T-helper 2 cell treated with Interferon-gamma antibody and Interleukin-4, amounts not matched to agents 5 μg/mL and 100 μg/mL, for 36 hours (primary cell): ENCODE measurements around the gene NACAD.
"Not testable (repeated sequence)": the region's sequence is repeated elsewhere in the genome, so short reads cannot be mapped to it uniquely, and the experiment has no call there.

ENCODE experiments used
- DNase-seq: peaks from one replicate; pipeline ENCODE4 v3.0.0; 2021; ENCODE audit warnings: low spot score
- H3K27ac Mint-ChIP-seq: one replicate; pipeline ENCODE4 v1.8.0; 2021; ENCODE audit warnings: mild to moderate bottlenecking, mixed read lengths
- H3K27me3 Mint-ChIP-seq: one replicate; pipeline ENCODE4 v1.8.0; 2021; ENCODE audit warnings: low read depth, mixed read lengths
- H3K36me3 Mint-ChIP-seq: one replicate; pipeline ENCODE4 v1.8.0; 2021; ENCODE audit warnings: low read depth, mixed read lengths
- H3K4me1 Mint-ChIP-seq: one replicate; pipeline ENCODE4 v1.8.0; 2021; ENCODE audit warnings: low read depth, mixed read lengths
- H3K4me3 Mint-ChIP-seq: one replicate; pipeline ENCODE4 v1.8.0; 2022; ENCODE audit warnings: mild to moderate bottlenecking, moderate library complexity, mixed read lengths
- H3K9me3 Mint-ChIP-seq: one replicate; pipeline ENCODE4 v1.8.0; 2021; ENCODE audit warnings: mixed read lengths

Gene NACAD

DNA sequence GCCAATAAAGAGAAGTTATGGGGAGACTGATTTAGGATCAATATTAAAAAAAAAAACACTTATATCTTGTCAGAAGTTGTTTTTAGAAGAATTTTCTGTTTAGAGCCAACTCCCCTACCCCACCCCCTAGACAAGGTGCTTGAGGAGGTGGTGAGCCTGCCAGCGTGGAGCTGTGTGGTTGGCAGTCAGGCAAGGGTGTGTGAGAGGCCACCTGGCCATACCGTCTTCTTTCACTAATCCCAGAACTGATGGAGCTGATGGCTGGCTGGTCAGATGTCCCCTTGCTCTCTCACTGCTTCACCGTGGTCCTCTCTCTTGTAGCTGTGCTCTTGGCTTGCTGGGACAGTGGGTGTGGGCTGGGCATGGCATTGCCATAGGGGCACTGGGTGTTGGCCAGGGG is 34.3 kb downstream of the NACAD start:
- DNase-seq = no peak
- H3K27me3 Mint-ChIP-seq = no peaks in the 10 kb centered on the region
- H3K36me3 Mint-ChIP-seq = peaks cover 64% of the 10 kb centered on the region
- H3K27ac Mint-ChIP-seq = no peak overlapping the region
- H3K4me3 Mint-ChIP-seq = no peak overlapping the region
- peaks cover 28% of the 10 kb centered on the region for H3K4me1 Mint-ChIP-seq
- H3K9me3 Mint-ChIP-seq = no peaks in the 10 kb centered on the region

DNA sequence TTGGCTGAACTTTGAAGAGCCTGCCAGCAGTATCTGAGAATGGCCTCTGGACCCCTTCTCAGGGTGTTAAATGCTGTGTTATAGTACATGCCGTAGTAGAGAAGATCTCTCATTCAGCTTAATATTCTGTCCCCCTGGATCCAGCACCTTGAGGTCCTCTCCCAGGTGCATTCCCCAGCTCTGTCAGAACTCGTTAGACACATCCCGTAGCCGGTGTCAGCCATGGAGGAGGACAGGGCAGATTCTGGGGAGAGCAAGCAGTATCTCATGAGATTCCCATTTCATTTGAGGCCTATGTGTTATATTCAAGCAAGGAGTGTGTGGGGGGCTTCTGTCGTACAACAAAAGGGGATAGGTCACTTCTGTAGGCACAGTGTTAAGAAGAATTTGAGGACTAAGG is 34.8 kb downstream of the NACAD start:
- no peak overlapping the region for H3K27ac Mint-ChIP-seq
- DNase-seq = no peak
- no peaks in the 10 kb centered on the region for H3K27me3 Mint-ChIP-seq
- no peak overlapping the region for H3K4me3 Mint-ChIP-seq
- peaks cover 64% of the 10 kb centered on the region for H3K36me3 Mint-ChIP-seq
- no peaks in the 10 kb centered on the region for H3K9me3 Mint-ChIP-seq
- peaks cover 28% of the 10 kb centered on the region for H3K4me1 Mint-ChIP-seq

DNA sequence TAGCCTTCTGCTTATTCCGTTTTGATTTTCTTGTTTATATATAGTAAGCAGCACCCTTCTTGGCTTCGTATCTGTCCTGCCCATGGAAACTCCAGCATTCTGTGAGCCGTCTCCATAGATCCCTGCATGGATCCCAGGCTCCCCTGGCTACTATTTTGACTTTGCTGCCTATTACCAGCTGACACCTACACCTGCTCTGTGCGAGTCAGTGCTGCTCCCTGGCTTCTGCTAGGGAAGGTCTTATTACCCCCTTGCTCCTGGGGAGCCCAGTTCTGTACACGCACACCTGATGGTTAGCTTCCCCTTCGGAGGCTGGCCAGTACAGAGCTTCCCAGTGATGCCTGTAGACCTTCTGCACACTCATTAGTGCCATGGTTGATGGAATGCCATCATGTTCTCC is 35.4 kb downstream of the NACAD start:
- Mint-ChIP-seq H3K27ac (no peak overlapping the region), H3K36me3 (peaks cover 62% of the 10 kb centered on the region), H3K27me3 (no peaks in the 10 kb centered on the region), H3K9me3 (no peaks in the 10 kb centered on the region), H3K4me3 (no peak overlapping the region), H3K4me1 (peaks cover 26% of the 10 kb centered on the region)
- no peak for DNase-seq

DNA sequence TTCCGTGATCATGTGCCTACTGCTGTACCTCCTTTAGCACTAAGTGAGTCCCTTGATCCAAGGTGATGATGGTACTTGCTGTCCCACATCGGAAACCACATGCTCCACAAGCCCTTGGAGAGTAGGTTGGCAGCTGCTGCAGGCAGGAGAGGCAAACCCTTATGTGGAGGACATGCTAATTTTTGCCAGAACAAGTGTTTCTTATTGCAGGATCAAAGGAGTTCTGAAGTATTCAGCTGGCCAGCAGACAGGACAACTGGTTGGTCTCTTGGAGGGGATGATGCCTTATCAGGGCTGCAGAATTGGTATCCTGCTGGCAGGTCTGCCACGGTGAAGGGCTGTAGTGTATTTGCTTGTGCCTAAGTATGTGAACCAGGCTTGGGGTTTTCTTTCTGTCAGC is 36.8 kb downstream of the NACAD start:
- Mint-ChIP-seq H3K36me3 (peaks cover 54% of the 10 kb centered on the region), H3K27me3 (no peaks in the 10 kb centered on the region), H3K9me3 (no peaks in the 10 kb centered on the region)

DNA sequence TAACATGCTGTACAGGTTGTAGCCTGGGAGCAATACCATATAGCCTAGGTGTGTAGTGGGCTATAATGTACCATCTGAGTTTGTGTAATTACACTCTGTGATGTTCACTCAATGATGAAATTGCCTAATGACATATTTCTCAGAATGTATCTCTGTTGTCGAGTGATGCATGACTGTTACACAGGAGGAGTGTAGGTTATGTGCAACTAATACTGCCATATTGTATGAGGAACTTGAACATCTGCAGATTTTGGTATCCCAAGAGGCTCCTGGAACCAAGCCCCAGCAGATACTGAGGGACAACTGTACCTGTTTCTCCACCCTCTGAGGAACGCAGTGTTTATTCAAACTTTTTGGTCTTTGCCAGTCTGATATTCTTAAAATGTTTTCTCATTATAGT is 38.6 kb downstream of the NACAD start:
- no peaks in the 10 kb centered on the region for H3K27me3 Mint-ChIP-seq
- no peaks in the 10 kb centered on the region for H3K9me3 Mint-ChIP-seq
- no peak overlapping the region for H3K4me3 Mint-ChIP-seq
- no peak for DNase-seq
- peaks cover 21% of the 10 kb centered on the region for H3K4me1 Mint-ChIP-seq
- peaks cover 59% of the 10 kb centered on the region for H3K36me3 Mint-ChIP-seq
- no peak overlapping the region for H3K27ac Mint-ChIP-seq

More for the DNA sequence above, 36.8 kb downstream of the NACAD start:
- no peak overlapping the region for H3K4me3 Mint-ChIP-seq
- DNase-seq = no peak
- peaks cover 17% of the 10 kb centered on the region for H3K4me1 Mint-ChIP-seq
- H3K27ac Mint-ChIP-seq = no peak overlapping the region

DNA sequence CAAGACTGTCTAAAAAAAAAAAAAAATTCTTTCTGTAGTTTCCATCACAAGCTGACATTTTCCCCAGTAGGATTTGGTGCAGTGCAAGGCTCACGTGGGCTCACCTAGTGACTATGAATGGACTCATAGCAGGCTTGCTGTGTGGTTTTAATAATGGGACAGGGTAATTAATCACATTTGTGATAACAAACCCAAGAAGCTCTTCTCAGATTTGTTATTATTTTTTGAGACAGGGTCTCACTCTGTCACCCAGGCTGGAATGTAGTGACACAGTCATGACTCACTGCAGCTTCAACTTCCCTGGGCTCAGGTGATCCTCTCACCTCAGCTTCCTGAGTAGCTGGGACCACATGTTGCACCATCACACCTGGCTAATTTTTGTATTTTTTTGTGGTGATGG is 40.0 kb downstream of the NACAD start:
- Mint-ChIP-seq H3K27me3 (no peaks in the 10 kb centered on the region), H3K4me1 (peaks cover 20% of the 10 kb centered on the region), H3K27ac (no peak overlapping the region), H3K36me3 (peaks cover 58% of the 10 kb centered on the region), H3K4me3 (no peak overlapping the region), H3K9me3 (no peaks in the 10 kb centered on the region)
- no peak for DNase-seq

DNA sequence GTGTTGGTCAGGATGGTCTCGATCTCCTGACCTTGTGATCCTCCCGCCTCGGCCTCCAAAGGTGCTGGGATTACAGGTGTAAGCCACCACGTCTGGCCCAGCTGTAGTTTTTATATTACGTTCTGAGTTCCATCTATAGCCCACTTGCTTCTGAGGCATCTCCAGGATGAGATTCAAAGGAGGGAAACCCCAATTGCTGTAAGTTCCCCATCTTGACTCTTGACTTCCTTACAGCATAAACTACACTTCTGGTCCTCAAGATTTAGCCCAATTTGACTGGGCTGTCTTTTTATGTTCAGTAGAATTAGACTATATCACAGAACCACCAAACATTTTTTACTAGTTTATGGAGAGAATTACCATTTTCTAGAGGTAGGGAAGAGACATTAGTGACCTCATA is 44.4 kb downstream of the NACAD start:
- Mint-ChIP-seq H3K9me3 (no peaks in the 10 kb centered on the region), H3K4me1 (peaks cover 15% of the 10 kb centered on the region), H3K27me3 (no peaks in the 10 kb centered on the region), H3K36me3 (peaks cover 63% of the 10 kb centered on the region), H3K4me3 (no peak overlapping the region), H3K27ac (no peak overlapping the region)
- DNase-seq = no peak

DNA sequence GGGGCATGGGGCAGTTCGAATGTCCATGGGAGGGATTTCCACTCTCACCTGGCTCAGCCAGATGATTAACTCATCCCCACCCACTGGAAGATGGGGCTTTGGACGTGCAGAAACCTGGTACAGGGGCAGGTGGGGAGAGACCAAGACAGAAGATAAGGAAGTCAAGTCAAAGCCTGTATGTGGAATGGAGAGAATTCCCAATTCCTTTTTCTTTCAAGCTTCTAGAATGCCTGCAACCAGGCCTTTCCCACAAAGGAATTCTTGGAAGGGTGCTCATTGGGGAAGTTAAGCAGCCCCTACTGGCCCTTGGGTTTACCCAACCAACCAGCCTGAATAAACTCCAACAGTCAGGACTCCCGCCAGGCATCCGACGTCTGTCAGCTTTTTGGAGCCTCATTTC is 49.7 kb downstream of the NACAD start:
- H3K36me3 Mint-ChIP-seq = peaks cover 71% of the 10 kb centered on the region
- DNase-seq = no peak
- H3K4me1 Mint-ChIP-seq = peaks cover 36% of the 10 kb centered on the region
- no peaks in the 10 kb centered on the region for H3K27me3 Mint-ChIP-seq
- no peak overlapping the region for H3K4me3 Mint-ChIP-seq
- no peaks in the 10 kb centered on the region for H3K9me3 Mint-ChIP-seq
- no peak overlapping the region for H3K27ac Mint-ChIP-seq

DNA sequence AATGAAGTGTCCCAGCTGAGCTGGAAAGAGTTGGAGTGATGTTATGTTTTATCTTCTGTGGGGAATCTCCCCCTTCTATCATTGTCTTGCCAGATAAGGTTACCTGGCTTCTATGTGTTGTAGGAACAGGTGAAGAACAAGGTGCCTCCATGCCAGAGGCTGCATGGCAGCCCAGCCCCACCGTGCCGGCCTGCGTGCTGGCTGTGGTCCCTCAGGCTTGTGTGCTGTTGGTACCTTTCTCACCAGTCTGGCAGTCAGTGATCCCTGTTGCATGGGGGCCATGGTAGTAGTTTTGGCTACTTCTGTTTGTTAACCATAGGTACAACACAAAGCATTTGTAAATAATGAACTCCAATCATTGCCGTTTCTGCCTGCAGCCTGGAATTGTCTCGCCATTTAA is 50.9 kb downstream of the NACAD start:
- H3K4me3 Mint-ChIP-seq = peak overlapping the region; percentile 53
- peak overlapping the region; percentile 43 for H3K27ac Mint-ChIP-seq
- peaks cover 71% of the 10 kb centered on the region for H3K36me3 Mint-ChIP-seq
- DNase-seq = no peak
- H3K9me3 Mint-ChIP-seq = no peaks in the 10 kb centered on the region
- H3K4me1 Mint-ChIP-seq = peaks cover 45% of the 10 kb centered on the region
- H3K27me3 Mint-ChIP-seq = no peaks in the 10 kb centered on the region

DNA sequence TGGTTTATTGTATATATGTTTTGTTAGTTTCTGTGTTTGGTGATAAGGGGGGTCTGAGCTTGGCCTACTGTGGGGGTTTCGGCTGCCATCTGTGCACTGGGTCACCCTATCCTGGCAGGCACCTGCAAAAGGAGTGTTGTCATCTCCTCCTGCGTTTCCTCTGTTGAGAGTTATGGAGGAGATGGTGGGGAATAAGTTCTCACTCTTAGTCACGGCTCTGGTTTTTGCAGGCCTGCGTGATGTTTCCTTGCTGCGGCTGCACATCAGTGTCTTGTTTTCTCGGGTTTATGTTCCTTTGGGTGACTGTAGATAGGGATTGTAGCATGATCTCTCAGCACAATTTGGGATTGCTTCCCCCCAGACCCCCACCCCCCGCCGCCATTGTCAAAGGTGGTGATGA is 52.0 kb downstream of the NACAD start:
- Mint-ChIP-seq H3K27ac (peak overlapping the region; percentile 72), H3K36me3 (peaks cover 72% of the 10 kb centered on the region), H3K4me1 (peaks cover 55% of the 10 kb centered on the region), H3K9me3 (no peaks in the 10 kb centered on the region), H3K4me3 (peak overlapping the region; percentile 67), H3K27me3 (no peaks in the 10 kb centered on the region)
- no peak for DNase-seq

DNA sequence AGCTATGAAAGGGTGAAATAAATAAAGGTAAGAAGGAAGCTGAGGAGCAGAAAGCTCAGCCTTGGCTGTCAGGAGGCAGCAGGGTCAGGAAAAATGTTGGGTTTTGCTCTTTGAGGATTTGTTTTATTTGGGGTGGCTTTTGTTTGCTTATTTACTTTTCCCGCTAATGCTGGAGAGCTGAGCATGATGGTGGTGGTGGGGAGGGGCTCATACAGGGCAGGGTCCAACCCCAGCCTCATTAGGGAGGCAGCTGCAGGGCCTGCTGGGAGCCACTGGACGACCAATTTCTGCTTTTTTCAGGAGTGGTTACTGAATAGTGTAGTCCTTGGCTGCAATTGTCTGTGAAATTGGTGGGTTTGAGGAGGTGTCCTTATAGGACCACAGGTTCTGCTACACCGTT is 52.5 kb downstream of the NACAD start:
- Mint-ChIP-seq H3K9me3 (no peaks in the 10 kb centered on the region), H3K27me3 (no peaks in the 10 kb centered on the region), H3K36me3 (peaks cover 71% of the 10 kb centered on the region), H3K4me3 (peak overlapping the region; percentile 67), H3K27ac (peak overlapping the region; percentile 72), H3K4me1 (peaks cover 57% of the 10 kb centered on the region)
- no peak for DNase-seq

DNA sequence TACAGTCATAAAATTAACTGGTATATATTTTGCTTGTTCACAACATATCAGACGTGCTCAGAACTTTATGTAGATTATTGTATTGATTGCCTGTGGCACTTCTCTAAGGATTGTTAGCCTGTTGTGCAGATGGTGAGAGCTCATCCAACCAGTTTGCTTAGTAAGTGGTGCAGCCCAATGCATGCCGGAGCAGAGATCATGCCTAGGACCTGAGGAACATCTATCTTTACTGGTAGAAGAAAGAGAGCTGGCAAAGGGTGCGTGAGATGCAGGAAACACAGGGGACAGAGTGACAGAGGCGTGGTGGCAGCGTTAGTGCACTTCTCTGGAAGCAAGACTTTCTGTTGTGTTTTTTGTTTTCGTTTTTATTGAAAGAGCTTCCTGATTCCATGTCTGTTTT is 52.9 kb downstream of the NACAD start:
- Mint-ChIP-seq H3K27ac (peak overlapping the region; percentile 72), H3K9me3 (no peaks in the 10 kb centered on the region), H3K36me3 (peaks cover 67% of the 10 kb centered on the region), H3K4me3 (peak overlapping the region; percentile 67), H3K4me1 (peaks cover 56% of the 10 kb centered on the region), H3K27me3 (no peaks in the 10 kb centered on the region)
- no peak for DNase-seq

DNA sequence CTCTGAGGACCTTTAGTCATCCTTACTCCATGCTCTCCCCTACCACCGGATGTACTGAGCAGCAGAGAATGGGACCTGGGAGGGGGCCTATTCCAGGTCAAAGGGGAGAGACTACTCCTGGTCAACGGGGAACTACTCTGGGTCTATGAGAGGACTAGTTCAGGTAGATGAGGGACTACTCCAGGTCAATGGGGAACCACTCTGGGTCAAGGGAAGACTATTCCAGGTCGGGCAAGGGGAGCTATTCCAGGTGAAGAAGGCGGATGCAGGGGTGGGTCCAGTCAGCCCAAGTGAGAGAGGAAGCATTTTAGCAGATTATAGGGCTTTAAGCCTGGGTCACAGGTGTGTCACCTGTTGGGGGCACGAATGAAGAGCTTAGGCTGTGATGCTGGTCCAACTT is 53.4 kb downstream of the NACAD start:
- H3K36me3 Mint-ChIP-seq = peaks cover 64% of the 10 kb centered on the region
- H3K9me3 Mint-ChIP-seq = no peaks in the 10 kb centered on the region
- DNase-seq = no peak
- H3K27ac Mint-ChIP-seq = peak overlapping the region; percentile 58
- H3K4me3 Mint-ChIP-seq = peak overlapping the region; percentile 67
- H3K4me1 Mint-ChIP-seq = peaks cover 54% of the 10 kb centered on the region
- H3K27me3 Mint-ChIP-seq = no peaks in the 10 kb centered on the region

DNA sequence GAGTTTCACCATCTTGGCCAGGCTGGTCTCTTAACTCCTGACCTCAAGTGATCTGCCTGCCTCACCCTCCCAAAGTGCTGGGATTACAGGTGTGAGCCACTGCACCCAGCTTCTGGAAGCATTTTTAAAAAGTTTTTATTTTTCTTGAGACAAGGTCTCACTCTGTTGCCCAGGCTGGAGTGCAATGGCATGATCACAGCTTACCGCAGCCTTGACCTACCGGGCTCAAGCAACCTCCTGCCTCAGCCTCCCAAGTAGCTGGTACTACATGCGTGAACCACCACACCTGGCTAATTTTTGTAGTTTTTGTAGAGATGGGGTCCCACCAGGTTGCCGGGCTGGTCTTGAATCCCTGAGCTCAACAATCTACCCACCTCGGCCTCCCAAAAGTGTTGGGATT is 54.1 kb downstream of the NACAD start:
- H3K36me3 Mint-ChIP-seq = peaks cover 68% of the 10 kb centered on the region
- peaks cover 60% of the 10 kb centered on the region for H3K4me1 Mint-ChIP-seq

DNA sequence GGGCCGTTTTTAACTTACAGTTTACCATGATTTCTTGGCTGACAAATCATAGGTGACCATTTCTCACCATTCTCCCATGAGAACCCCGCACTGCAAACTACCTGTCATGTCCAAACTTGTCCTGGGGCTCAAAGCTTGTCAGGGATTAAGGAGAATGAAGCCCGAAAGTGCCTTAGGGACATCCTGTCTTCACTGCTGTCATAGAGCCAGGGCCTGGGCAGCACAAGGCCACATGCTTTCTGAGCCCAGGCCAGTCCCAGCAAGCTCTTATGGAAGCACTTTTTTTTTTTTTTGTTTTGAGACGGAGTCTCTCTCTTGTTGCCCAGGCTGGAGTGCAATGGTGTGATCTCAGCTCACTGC is 54.9 kb downstream of the NACAD start:
- Mint-ChIP-seq H3K9me3 (no peaks in the 10 kb centered on the region), H3K27ac (peak overlapping the region; percentile 63), H3K4me3 (peak overlapping the region; percentile 60), H3K27me3 (no peaks in the 10 kb centered on the region), H3K36me3 (peaks cover 71% of the 10 kb centered on the region), H3K4me1 (peaks cover 65% of the 10 kb centered on the region)
- DNase-seq = no peak

More for the DNA sequence above, 54.1 kb downstream of the NACAD start:
- not testable (repeated sequence) for DNase-seq, H3K27me3 Mint-ChIP-seq, H3K4me3 Mint-ChIP-seq, H3K9me3 Mint-ChIP-seq, H3K27ac Mint-ChIP-seq
